HL-60/S4 treated with retinoic acid at 250 ng/mL for 4 days and 3 days (cell line): ENCODE data around the gene PLA2G4C.
"Not testable (repeated sequence)": the region's sequence is repeated elsewhere in the genome, so short reads cannot be mapped to it uniquely, and the experiment has no call there.

ENCODE experiments used
- in situ Hi-C: fragments of 300-500 bp; cut with MboI; formaldehyde crosslinking; loops from 2 replicates; pipeline ENCODE4 v1.7.0; 2022; ENCODE audit warnings: low sequenced_read_pairs

The PLA2G4C gene

DNA sequence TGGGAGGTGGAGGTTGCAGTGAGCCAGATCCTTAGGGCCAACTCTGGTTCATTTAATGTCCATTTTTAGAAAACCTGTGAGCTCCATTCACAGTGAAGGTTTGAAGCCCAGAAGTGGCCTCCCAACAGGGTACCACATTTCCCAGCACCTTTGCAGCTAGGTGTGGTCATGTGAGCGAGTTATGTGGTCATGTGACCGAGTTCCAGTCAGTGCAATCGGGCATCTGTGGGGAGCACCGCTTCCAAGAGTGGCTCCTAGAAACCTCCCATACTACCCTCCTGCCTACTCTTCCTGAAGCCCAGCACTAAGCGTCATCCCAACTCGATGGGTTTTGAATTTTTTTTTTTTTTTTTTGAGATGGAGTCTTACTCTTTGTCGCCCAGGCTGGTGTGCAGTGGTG is 663 bp upstream of the PLA2G4C start:
- in situ Hi-C loops = no loop called here

DNA sequence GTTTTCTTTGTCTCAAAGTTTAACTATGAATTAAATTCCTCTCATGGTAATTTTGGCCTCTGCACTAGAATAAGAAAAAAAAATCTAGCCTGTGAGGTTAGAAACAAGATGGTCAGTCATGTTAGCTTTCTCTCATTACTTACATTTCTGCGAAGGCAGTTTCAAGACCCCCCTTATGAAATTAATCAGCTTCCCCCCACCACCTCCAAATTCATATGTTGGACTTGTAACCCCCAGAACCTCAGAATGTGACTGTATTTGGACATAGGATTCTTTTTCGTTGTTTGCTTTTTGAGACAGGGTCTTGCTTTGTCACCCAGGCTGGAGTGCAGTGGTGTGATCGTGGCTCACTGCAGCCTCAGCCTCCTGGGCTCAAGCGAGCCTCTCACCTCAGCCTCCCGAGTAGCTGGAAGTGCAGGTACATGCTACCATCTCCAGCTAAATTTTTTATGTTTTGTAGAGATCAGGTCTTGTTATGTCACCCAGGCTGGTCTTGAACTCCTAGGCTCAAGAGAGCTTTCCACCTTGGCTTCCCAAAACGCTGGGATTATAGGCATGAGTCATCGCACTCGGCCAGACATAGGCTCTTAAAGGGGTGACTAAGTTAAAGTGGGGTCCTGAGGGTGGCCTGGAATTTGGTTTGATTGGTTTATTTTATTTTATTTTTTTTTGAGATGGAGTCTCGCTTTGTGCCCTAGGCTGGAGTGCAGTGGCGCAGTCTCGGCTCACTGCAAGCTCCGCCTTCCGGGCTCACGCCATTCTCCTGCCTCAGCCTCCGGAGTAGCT is 1.4 kb downstream of the PLA2G4C start:
- in situ Hi-C loops = no loop called here

DNA sequence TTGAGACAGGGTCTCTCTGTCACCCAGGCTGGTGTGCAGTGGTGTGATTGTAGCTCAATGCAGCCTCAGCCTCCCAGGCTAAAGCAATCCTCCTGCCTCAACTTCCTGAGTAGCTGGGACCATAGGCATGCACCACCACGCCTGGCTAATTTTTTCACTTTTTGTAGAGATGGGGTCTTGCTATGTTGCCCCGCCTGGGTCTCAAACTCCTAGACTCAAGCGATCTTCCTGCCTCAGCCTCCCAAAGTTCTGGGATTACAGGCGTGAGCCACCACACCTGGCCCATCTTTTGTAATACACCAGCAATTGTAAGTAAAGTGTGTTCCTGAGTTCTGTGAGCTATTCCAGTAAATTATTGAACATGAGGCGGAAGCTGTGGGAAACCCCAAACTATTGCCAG is 6.7 kb downstream of the PLA2G4C start:
- in situ Hi-C loops = no loop called here

- in situ Hi-C loops = no loop called here
Measured at GRCh38 chr19:48102870-48103751, 7.5 kb downstream of the PLA2G4C start.

DNA sequence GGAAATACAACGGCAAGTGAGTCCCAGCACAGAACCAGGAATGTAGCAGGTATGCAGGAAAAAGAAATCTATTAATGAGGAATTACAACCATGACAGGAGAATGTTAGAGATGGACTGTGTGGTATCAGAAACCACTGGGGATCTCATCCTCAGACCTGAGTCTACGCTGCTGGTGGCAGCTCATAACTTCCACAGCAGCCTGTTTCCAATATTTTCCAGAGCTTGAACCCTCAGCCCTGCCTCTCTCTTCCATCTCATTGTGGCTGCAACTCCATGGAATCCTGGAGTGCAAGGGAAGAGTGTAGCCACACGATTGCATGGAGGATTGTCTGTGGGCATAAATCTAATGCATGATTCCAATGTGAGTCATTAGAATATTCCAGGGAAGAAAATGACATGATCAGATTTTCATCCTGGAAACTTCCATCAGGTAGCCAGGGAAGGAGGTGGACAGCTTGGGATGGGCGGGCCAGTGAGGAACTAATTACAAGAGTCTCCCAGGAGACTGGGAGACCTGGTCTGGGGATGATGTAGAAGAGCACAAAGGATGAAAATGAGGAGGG is 14.9 kb downstream of the PLA2G4C start:
- in situ Hi-C loops = no loop called here

GRCh38 chr19:48094855-48095203 is 15.8 kb downstream of the PLA2G4C start:
- in situ Hi-C loops = no loop called here

- in situ Hi-C loops = no loop called here
Measured at GRCh38 chr19:48094129-48094854, 16.3 kb downstream of the PLA2G4C start.

- in situ Hi-C loops = not testable (repeated sequence)
Measured at GRCh38 chr19:48091111-48091718, 19.4 kb downstream of the PLA2G4C start.

- in situ Hi-C loops = no loop called here
Measured at GRCh38 chr19:48090281-48090802, 20.3 kb downstream of the PLA2G4C start.

DNA sequence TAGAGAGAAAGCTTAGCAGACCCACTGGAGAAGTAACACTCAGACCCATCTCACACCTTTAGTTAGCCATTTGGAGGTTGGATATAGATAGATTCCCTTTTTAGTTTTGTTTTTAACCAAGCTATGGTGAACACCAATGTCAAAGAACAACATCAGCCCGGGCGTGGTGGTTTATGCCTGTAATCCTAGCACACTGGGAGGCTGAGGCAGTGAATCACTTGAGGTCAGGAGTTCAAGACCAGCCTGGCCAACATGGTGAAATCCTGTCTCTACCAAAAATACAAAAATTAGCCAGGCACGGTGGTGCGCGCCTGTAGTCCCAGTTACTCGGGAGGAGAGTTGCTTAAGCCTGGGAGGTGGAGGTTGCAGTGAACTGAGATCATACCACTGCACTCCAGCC is 21.6 kb downstream of the PLA2G4C start:
- in situ Hi-C loops = not testable (repeated sequence)

GRCh38 chr19:48085904-48086864 is 24.4 kb downstream of the PLA2G4C start:
- in situ Hi-C loops = no loop called here

GRCh38 chr19:48085076-48085475 is 25.5 kb downstream of the PLA2G4C start:
- in situ Hi-C loops = no loop called here

DNA sequence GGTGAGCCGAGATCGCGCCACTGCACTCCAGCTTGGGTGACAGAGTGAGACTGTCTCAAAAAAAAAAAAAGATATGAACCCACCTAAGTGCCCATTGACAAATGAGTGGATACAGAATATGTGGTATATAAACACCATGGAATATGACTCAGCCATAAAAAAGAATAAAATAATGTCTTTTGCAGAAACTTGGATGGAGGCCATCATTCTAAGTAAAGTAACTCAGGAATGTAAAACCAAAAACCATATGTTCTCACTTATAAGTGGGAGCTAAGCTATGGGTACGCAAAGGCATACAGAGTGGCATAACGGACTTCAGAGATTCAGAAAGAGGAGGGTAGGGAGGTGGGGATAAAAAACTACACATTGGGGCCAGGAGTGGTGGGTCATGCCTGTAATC is 29.5 kb downstream of the PLA2G4C start:
- in situ Hi-C loops = no loop called here

DNA sequence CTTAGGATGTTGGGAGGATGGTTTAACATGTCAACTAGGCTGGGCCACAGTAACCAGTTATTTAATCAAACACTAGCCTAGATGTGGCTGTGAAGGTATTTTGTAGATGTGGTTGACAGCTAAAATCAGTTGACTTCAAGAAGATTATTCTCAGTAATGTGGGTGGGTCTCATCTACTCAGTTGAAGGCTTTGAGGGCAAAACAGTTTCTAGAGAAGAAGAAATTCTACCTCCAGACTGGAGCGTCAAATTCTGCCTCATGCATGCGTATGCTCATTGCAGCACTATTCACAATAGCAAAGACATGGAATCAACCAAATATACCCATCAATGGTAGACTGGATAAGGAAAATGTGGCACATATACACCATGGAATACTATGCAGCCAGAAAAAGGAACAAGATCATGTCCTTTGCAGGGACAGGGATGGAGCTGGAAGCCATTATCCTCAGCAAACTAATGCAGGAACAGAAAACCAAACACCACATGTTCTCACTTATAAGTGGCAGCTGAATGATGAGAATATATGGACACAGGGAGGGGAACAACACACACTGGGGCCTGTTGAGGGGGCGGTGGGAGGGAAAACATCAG is 40.3 kb downstream of the PLA2G4C start:
- in situ Hi-C loops = not testable (repeated sequence)

DNA sequence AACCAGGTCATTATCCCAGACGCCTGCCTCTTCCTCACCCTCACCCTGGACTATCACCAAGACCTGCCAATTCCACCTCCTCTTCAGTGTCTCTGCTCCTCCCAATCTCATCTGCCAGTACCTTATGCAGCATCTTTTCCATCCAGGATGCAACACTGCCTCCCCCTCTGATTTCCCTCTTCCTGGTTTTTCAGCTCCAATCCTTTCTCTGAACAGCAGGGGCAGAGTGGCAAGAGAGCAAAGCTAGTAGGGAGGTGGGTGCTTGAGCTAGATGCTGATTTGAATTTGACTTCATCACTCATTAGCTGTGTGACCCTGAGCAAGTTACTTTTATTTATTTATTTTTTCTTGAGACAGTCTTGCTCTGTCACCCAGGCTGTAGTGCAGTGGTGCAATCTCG is 41.2 kb downstream of the PLA2G4C start:
- in situ Hi-C loops = no loop called here

GRCh38 chr19:48064509-48064908 is 46.1 kb downstream of the PLA2G4C start:
- in situ Hi-C loops = no loop called here

- in situ Hi-C loops = no loop called here
Measured at GRCh38 chr19:48061401-48062344, 48.9 kb downstream of the PLA2G4C start.

DNA sequence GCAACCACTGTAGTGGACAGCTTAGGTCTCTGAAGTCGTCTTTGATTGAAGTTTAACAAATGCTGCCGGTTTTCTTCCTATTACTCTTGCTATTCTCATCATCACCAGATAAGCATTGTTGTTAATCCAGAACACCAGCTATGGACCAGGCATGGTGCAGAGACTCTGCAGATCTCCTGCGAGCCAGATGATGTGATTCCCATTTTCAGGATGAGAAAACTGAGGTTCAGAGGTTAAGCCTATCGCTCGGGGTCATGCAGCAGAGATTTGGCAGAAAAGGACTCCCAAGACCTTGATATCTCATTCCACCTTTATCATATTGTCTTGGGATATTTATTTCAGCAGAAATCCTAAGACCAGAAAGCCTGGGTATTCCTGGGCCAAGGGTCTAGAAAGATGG is 50.2 kb downstream of the PLA2G4C start:
- in situ Hi-C loops = no loop called here
